H1 (cell line): ENCODE results near the gene KRTAP5-1. TPM values are rescaled to one million over a fixed set of nuclear protein-coding genes. Genes with fewer than 3 reads are reported as not detected.
A peak's percentile ranks its signal among the peaks of the same experiment; 100 is the strongest.

Source experiments
- CTCF ChIA-PET: fragments of 300-600 bp; sonication (Branson Sonifier 250); formaldehyde crosslinking; loops from one replicate; lab custom pipeline; 2021; ENCODE audit not compliant: partially characterized antibody; lab: Charles Lee
- POLR2A ChIA-PET: fragments of 300-600 bp; sonication (Branson Sonifier 250); formaldehyde crosslinking; loops from one replicate; lab custom pipeline; 2021; ENCODE audit warnings: inconsistent platforms; ENCODE audit not compliant: partially characterized antibody; lab: Charles Lee
- DNase-seq, 2 experiments: peaks; one replicate each; pipeline versions ENCODE4 v3.0.0 to v3.0.0-alpha.2; 2010 to 2022; ENCODE audit warnings: low spot score in 2 of 2, low read depth in 1 of 2, mixed read lengths in 1 of 2
- FAIRE-seq: peaks from 2 replicates; lab custom pipeline; 2011; peaks lifted over from hg19 to GRCh38; lab: Jason Lieb, UNC
- H2AFZ ChIP-seq: 2 replicates; pipeline ENCODE4 v1.8.1; 2012; ENCODE audit warnings: low read length, inconsistent platforms
- H2AK5ac ChIP-seq: 2 replicates; pipeline ENCODE4 v1.6.1; 2013; ENCODE audit warnings: low read depth, low read length
- H2BK120ac ChIP-seq: replicated peaks from 2 replicates; pipeline ENCODE3; 2013; ENCODE audit warnings: low read depth, low read length, inconsistent platforms
- H2BK12ac ChIP-seq: 2 replicates; pipeline ENCODE4 v1.6.1; 2013; ENCODE audit warnings: low read depth, low read length
- H2BK15ac ChIP-seq: 2 replicates; pipeline ENCODE4 v1.6.1; 2013; ENCODE audit warnings: low read length
- H2BK20ac ChIP-seq: 2 replicates; pipeline ENCODE4 v1.6.1; 2013; ENCODE audit warnings: low read length
- H2BK5ac ChIP-seq: 2 replicates; pipeline ENCODE4 v1.6.1; 2013; ENCODE audit warnings: low read depth, low read length
- H3K14ac ChIP-seq: 2 replicates; pipeline ENCODE4 v1.6.1; 2013; ENCODE audit warnings: inconsistent platforms; ENCODE audit not compliant: insufficient read length
- H3K18ac ChIP-seq: 2 replicates; pipeline ENCODE4 v1.6.1; 2013; ENCODE audit warnings: low read length; ENCODE audit errors: extremely low read depth
- H3K23ac ChIP-seq: 2 replicates; pipeline ENCODE4 v1.6.1; 2013; ENCODE audit warnings: inconsistent platforms; ENCODE audit not compliant: insufficient read length
- H3K23me2 ChIP-seq: 2 replicates; pipeline ENCODE4 v1.6.1; 2013; ENCODE audit warnings: low read depth, low read length
- H3K27ac ChIP-seq: 2 replicates; pipeline ENCODE4 v1.6.1; 2011; ENCODE audit warnings: low read depth, low read length, inconsistent platforms
- H3K27me3 ChIP-seq, 4 experiments: replicated peaks in 1 of 4; 1 replicate in 1 of 4; 2 replicates in 3 of 4; pipeline versions ENCODE4 v1.6.1 to v1.8.1; 2011 to 2013; ENCODE audit warnings: low read length in 3 of 4, mild to moderate bottlenecking in 3 of 4, inconsistent platforms in 2 of 4, mixed read lengths in 2 of 4, moderate library complexity in 1 of 4; ENCODE audit not compliant: control insufficient read depth in 3 of 4, insufficient read depth in 3 of 4; ENCODE audit errors: extremely low read depth in 1 of 4
- H3K36me3 ChIP-seq, 4 experiments: 2 replicates each; pipeline versions ENCODE4 v1.6.1 to v1.8.1; 2011 to 2013; ENCODE audit warnings: mild to moderate bottlenecking in 4 of 4, low read length in 3 of 4, moderate library complexity in 2 of 4, control low read depth in 1 of 4, inconsistent platforms in 1 of 4; ENCODE audit not compliant: insufficient read depth in 4 of 4, control insufficient read depth in 2 of 4
- H3K4ac ChIP-seq: replicated peaks from 2 replicates; pipeline ENCODE3; 2013; ENCODE audit warnings: low read length, low read depth, mixed read lengths, inconsistent platforms; ENCODE audit not compliant: insufficient read length
- H3K4me1 ChIP-seq, 4 experiments: replicated peaks in 1 of 4; 1 replicate in 1 of 4; 2 replicates in 3 of 4; pipeline versions ENCODE4 v1.6.1 to v1.8.1; 2011 to 2013; ENCODE audit warnings: low read length in 3 of 4, inconsistent platforms in 2 of 4, mixed read lengths in 1 of 4; ENCODE audit not compliant: insufficient read depth in 4 of 4, control insufficient read depth in 3 of 4
- H3K4me2 ChIP-seq, 2 experiments: 2 replicates each; pipeline versions ENCODE4 v1.6.1 to v1.8.1; 2011 to 2013; ENCODE audit warnings: low read depth in 2 of 2, low read length in 2 of 2, control low read depth in 1 of 2, inconsistent platforms in 1 of 2, mild to moderate bottlenecking in 1 of 2; ENCODE audit not compliant: insufficient read depth in 1 of 2
- H3K4me3 ChIP-seq, 4 experiments: fragments of 200-600, 300-600 bp in 1 of 4; sonication (generic), shearing (Covaris generic), sonication (Bioruptor Twin) in 1 of 4; 2 replicates each; pipeline versions ENCODE4 v1.5.1 to v1.8.1; 2011 to 2016; ENCODE audit warnings: low read length in 4 of 4, low read depth in 3 of 4, control low read depth in 2 of 4, inconsistent platforms in 2 of 4, mild to moderate bottlenecking in 2 of 4, mixed read lengths in 1 of 4, moderate library complexity in 1 of 4; ENCODE audit not compliant: insufficient read depth in 2 of 4; ENCODE audit errors: extremely low read depth in 1 of 4
- H3K56ac ChIP-seq: replicated peaks from 2 replicates; pipeline ENCODE3; 2013; ENCODE audit warnings: low read depth, mild to moderate bottlenecking, mixed read lengths, low read length, inconsistent platforms; ENCODE audit not compliant: insufficient read length
- H3K79me1 ChIP-seq: 2 replicates; pipeline ENCODE4 v1.6.1; 2013; ENCODE audit warnings: low read depth, low read length, control low read depth
- H3K79me2 ChIP-seq, 2 experiments: 2 replicates each; pipeline versions ENCODE4 v1.6.1 to v1.8.1; 2012 to 2013; ENCODE audit warnings: low read length in 2 of 2, mild to moderate bottlenecking in 2 of 2, inconsistent platforms in 1 of 2; ENCODE audit not compliant: insufficient read depth in 2 of 2, control insufficient read depth in 1 of 2
- H3K9ac ChIP-seq, 4 experiments: replicated peaks in 1 of 4; 1 replicate in 1 of 4; 2 replicates in 3 of 4; pipeline versions ENCODE4 v1.6.1 to v1.8.1; 2011 to 2013; ENCODE audit warnings: low read depth in 3 of 4, low read length in 3 of 4, control low read depth in 2 of 4, mild to moderate bottlenecking in 2 of 4, moderate library complexity in 2 of 4, inconsistent platforms in 1 of 4; ENCODE audit errors: extremely low read depth in 1 of 4
- H3K9me3 ChIP-seq, 2 experiments: 2 replicates each; pipeline versions ENCODE4 v1.6.1 to v1.8.1; 2012 to 2013; ENCODE audit warnings: mild to moderate bottlenecking in 2 of 2, moderate library complexity in 2 of 2, control low read depth in 1 of 2, inconsistent platforms in 1 of 2, low read depth in 1 of 2, low read length in 1 of 2, mixed read lengths in 1 of 2; ENCODE audit not compliant: insufficient read depth in 2 of 2
- H4K20me1 ChIP-seq, 2 experiments: replicated peaks in 1 of 2; 2 replicates each; pipeline versions ENCODE3 to v1.8.1; 2011 to 2013; ENCODE audit warnings: inconsistent platforms in 2 of 2, low read length in 2 of 2, mild to moderate bottlenecking in 1 of 2; ENCODE audit not compliant: insufficient read depth in 2 of 2, control insufficient read depth in 1 of 2
- H4K5ac ChIP-seq: 2 replicates; pipeline ENCODE4 v1.6.1; 2013; ENCODE audit warnings: low read length, low read depth, mixed read lengths, inconsistent platforms; ENCODE audit not compliant: insufficient read length
- H4K8ac ChIP-seq: 2 replicates; pipeline ENCODE4 v1.8.0; 2013; ENCODE audit warnings: mild to moderate bottlenecking, moderate library complexity, low read length, inconsistent platforms; ENCODE audit not compliant: insufficient read depth; ENCODE audit errors: extremely low read depth
- H4K91ac ChIP-seq: replicated peaks from 2 replicates; pipeline ENCODE3; 2013; ENCODE audit warnings: low read length, mixed read lengths, inconsistent platforms; ENCODE audit not compliant: insufficient read length
- ATF3 ChIP-seq: IDR thresholded peaks from 2 replicates; pipeline ENCODE4 v1.6.1; 2011; ENCODE audit warnings: low read depth, mild to moderate bottlenecking, low read length; ENCODE audit not compliant: insufficient read depth
- BACH1 ChIP-seq: IDR thresholded peaks from 2 replicates; pipeline ENCODE4 v1.6.1; 2012; ENCODE audit warnings: low read length, improper control_type of control experiment
- BRCA1 ChIP-seq: IDR thresholded peaks from 2 replicates; pipeline ENCODE4 v1.6.1; 2012; ENCODE audit warnings: low read depth, low read length, improper control_type of control experiment
- CBX5 ChIP-seq: fragments of 300-800, 300-1000 bp; sonication (generic); IDR thresholded peaks from 2 replicates; pipeline ENCODE4 v1.7.1; 2016; ENCODE audit warnings: antibody characterized with exemption, low read length, low read depth
- KDM5A ChIP-seq: fragments of 200-600 bp; IDR thresholded peaks from 2 replicates; pipeline ENCODE4 v1.7.1; 2012; ENCODE audit warnings: mild to moderate bottlenecking, low read length, inconsistent platforms, mixed read lengths
- SIN3A ChIP-seq, 2 experiments: IDR thresholded peaks in 1 of 2; conservative IDR thresholded peaks in 1 of 2; 2 replicates each; pipeline ENCODE4 v1.6.1; 2011 to 2012; ENCODE audit warnings: low read length in 2 of 2, improper control_type of control experiment in 1 of 2, low read depth in 1 of 2, mild to moderate bottlenecking in 1 of 2
- SIX5 ChIP-seq: IDR thresholded peaks from 2 replicates; pipeline ENCODE4 v1.6.1; 2011; ENCODE audit warnings: mild to moderate bottlenecking, low read depth, low read length
- TEAD4 ChIP-seq: IDR thresholded peaks from 2 replicates; pipeline ENCODE4 v1.6.1; 2012; ENCODE audit warnings: low read depth, low read length, inconsistent platforms, mixed read lengths
- YY1 ChIP-seq: IDR thresholded peaks from 2 replicates; pipeline ENCODE4 v1.6.1; 2011; ENCODE audit warnings: low read depth, mild to moderate bottlenecking, low read length
- WGBS, 2 experiments: shearing (Covaris generic) in 1 of 2; methylation state at CpG; one replicate each; pipeline versions ENCODE4 v1.1.6 to v1.1.7; 2013 to 2015; ENCODE audit warnings: low lambda C conversion rate in 2 of 2, mixed read lengths in 2 of 2, inconsistent platforms in 1 of 2, low coverage in 1 of 2, missing lambda C conversion rate in 1 of 2; ENCODE audit not compliant: insufficient replicate concordance in 2 of 2, insufficient coverage in 1 of 2, insufficient read length in 1 of 2; ENCODE audit errors: extremely low coverage in 1 of 2, missing lambda C conversion rate in 1 of 2; 5-methylcytosine and 5-hydroxymethylcytosine counted together
- polyA plus RNA-seq, 7 experiments: library from polyadenylated mRNA; depleted of rRNA in 3 of 7; stranded (reverse) in 5 of 7; unstranded in 2 of 7; fragments of >200 nt in 5 of 7; fragments of 200-250 nt in 2 of 7; gene quantifications; 1 replicate in 5 of 7; 2 replicates in 1 of 7; 4 replicates in 1 of 7; pipeline versions ENCODE4 v1.2.1 to v1.2.3, GENCODE V29; 2011 to 2013; ENCODE audit warnings: missing spikeins in 2 of 7, mixed read lengths in 2 of 7
- total RNA-seq: library from RNA; stranded (reverse); fragmentation: NEBNext Ultra II Directional; extraction: Animal tissue kit (Norgen Biotek cat#: 25700); gene quantifications from 2 replicates; pipeline ENCODE4 v1.2.1, GENCODE V29; 2021

KRTAP5-1 gene
- total and polyA plus RNA-seq, 2 of the 8 experiments (the other 6 are each of a cell fraction or from before 2014, with no cell fraction given) = not detected

GRCh38 chr11:1569251-1569780 lies 15.8 kb downstream of the KRTAP5-1 start:
- Histone ChIP-seq H4K20me1 (peaks cover 4 to 24% of the 10 kb centered on the region in 2 experiments), H4K91ac (no peak overlapping the region), H3K23ac (no peak overlapping the region), H3K9me3 (no peaks in the 10 kb centered on the region), H3K4me2 (no peak overlapping the region; a peak in 1 of 4 replicates), H3K18ac (no peak overlapping the region), H4K5ac (no peak overlapping the region), H2AFZ (no peak overlapping the region), H2BK20ac (0 out of 2 replicates have a peak overlapping the region, but pooled peaks have one; percentile 3), H2BK12ac (peak overlapping the region; percentile 92; the same call in 1 of the 2 replicates), H3K79me2 (no peaks in the 10 kb centered on the region), H2BK15ac (0 out of 2 replicates have a peak overlapping the region, but pooled peaks have one; percentile 25), H3K36me3 (no peaks in the 10 kb centered on the region), H3K4ac (no peak overlapping the region), H2BK5ac (no peak overlapping the region), H3K9ac (no peak overlapping the region), H4K8ac (no peak overlapping the region), H3K4me3 (no peak overlapping the region), H3K4me1 (peaks cover 0 to 56% (median 39%) of the 10 kb centered on the region in 4 experiments; a peak in 6 of 7 replicates), H3K27ac (no peak overlapping the region), H3K14ac (no peak overlapping the region), H2BK120ac (no peak overlapping the region), H3K56ac (no peak overlapping the region), H3K23me2 (no peaks in the 10 kb centered on the region; the same call in 1 of the 2 replicates), H2AK5ac (0 out of 2 replicates have a peak overlapping the region, but pooled peaks have one; percentile 33), H3K27me3 (peaks cover 18 to 43% (median 39%) of the 10 kb centered on the region in 4 experiments), H3K79me1 (no peaks in the 10 kb centered on the region)
- FAIRE-seq (no peak), DNase-seq (no peak)
- ChIA-PET CTCF (interaction anchor here (0.6 to 9.1 kb wide), 7 partner anchors 14 to 527 kb away, joined by 3 to 100 read pairs (median 4); partner anchors contain the start of gene KRTAP5-3), POLR2A (interaction anchor here (0.9 to 6.9 kb wide), 6 partner anchors 12 to 349 kb away, joined by 3 to 58 read pairs (median 4); no protein-coding TSS in a partner anchor)
- WGBS, 2 experiments = 79% methylated on average over 14 of the region's 14 CpGs; no CpG with 5 or more reads in 1 of the 2 experiments
- TF ChIP-seq BACH1 (no peak), TEAD4 (no peak), SIN3A (conservative IDR thresholded peaks at IDR 0.05 in 1 of 2, IDR thresholded peaks at IDR 0.05 in 1 of 2; ENCODE audit: low read depth in 1 of 2, low read length in 2 of 2) (no peak), SIX5 (no peak), BRCA1 (no peak), CBX5 (no peak), KDM5A (no peak), YY1 (no peak), ATF3 (no peak)
